Caco-2 (cell line): ENCODE data around the gene RPRD1A. TPM values are rescaled to one million over a fixed set of nuclear protein-coding genes. Genes with fewer than 3 reads are reported as not detected.
"Not testable (repeated sequence)": the region's sequence is repeated elsewhere in the genome, so short reads cannot be mapped to it uniquely, and the experiment has no call there.

Experiments
- BruUV-seq: library from RNA; stranded (reverse); fragments of 400-500 nt; replicated peaks from 2 replicates; lab custom pipeline; 2021; lab: Mats Ljungman, UMichigan
- CTCF ChIA-PET: fragments of 300-600 bp; sonication (Branson Sonifier 250); formaldehyde crosslinking; loops from one replicate; lab custom pipeline; 2022; ENCODE audit warnings: antibody characterized with exemption; lab: Charles Lee
- POLR2A ChIA-PET: fragments of 300-600 bp; sonication (Branson Sonifier 250); formaldehyde crosslinking; loops from one replicate; lab custom pipeline; 2022; ENCODE audit warnings: antibody characterized with exemption; lab: Charles Lee
- DNase-seq, 2 experiments: peaks; one replicate each; pipeline versions ENCODE4 v3.0.0 to v3.0.0-alpha.2; 2020 to 2022
- H3K27me3 ChIP-seq: replicated peaks from 2 replicates; pipeline ENCODE4 v1.6.0; 2011; ENCODE audit warnings: low read length; ENCODE audit not compliant: control insufficient read depth, insufficient read depth
- H3K36me3 ChIP-seq: 2 replicates; pipeline ENCODE4 v1.5.1; 2011; ENCODE audit warnings: low read length; ENCODE audit not compliant: control insufficient read depth, insufficient read depth
- H3K4me1 ChIP-seq: fragments of 250-450 bp; sonication (Bioruptor Pico); 2 replicates; pipeline ENCODE4 v1.5.1; 2020; ENCODE audit warnings: mild to moderate bottlenecking
- H3K4me3 ChIP-seq: 2 replicates; pipeline ENCODE4 v1.5.1; 2011; ENCODE audit warnings: low read depth, mild to moderate bottlenecking, control low read depth, low read length
- H3K9me3 ChIP-seq: fragments of 250-450 bp; sonication (Bioruptor Pico); 2 replicates; pipeline ENCODE4 v1.5.1; 2020; ENCODE audit warnings: mild to moderate bottlenecking, moderate library complexity
- H3K27ac Mint-ChIP-seq: one replicate; pipeline ENCODE4 v1.8.0; 2022; ENCODE audit warnings: mixed read lengths; ENCODE audit not compliant: unreplicated experiment
- H3K27me3 Mint-ChIP-seq: one replicate; pipeline ENCODE4 v1.8.0; 2022; ENCODE audit warnings: mixed read lengths; ENCODE audit not compliant: insufficient read depth, unreplicated experiment
- H3K36me3 Mint-ChIP-seq: one replicate; pipeline ENCODE4 v1.8.0; 2022; ENCODE audit warnings: mild to moderate bottlenecking, mixed read lengths; ENCODE audit not compliant: insufficient read depth, unreplicated experiment
- H3K4me1 Mint-ChIP-seq: one replicate; pipeline ENCODE4 v1.8.0; 2022; ENCODE audit warnings: low read depth, mixed read lengths; ENCODE audit not compliant: unreplicated experiment
- H3K4me3 Mint-ChIP-seq: one replicate; pipeline ENCODE4 v1.8.0; 2022; ENCODE audit warnings: mild to moderate bottlenecking, moderate library complexity, mixed read lengths; ENCODE audit not compliant: unreplicated experiment
- H3K9me3 Mint-ChIP-seq: one replicate; pipeline ENCODE4 v1.8.0; 2022; ENCODE audit warnings: mixed read lengths; ENCODE audit not compliant: unreplicated experiment
- CTCF ChIP-seq, 2 experiments: fragments of 200-600 bp in 1 of 2; IDR thresholded peaks; 1 replicate in 1 of 2; 2 replicates in 1 of 2; pipeline versions ENCODE4 v1.5.1 to v1.8.0; 2011 to 2022; ENCODE audit warnings: antibody characterized with exemption in 1 of 2, control low read depth in 1 of 2, inconsistent platforms in 1 of 2, low read depth in 1 of 2, low read length in 1 of 2, mild to moderate bottlenecking in 1 of 2, moderate library complexity in 1 of 2; ENCODE audit not compliant: insufficient read depth in 1 of 2, severe bottlenecking in 1 of 2, unreplicated experiment in 1 of 2
- intact Hi-C: fragments of 100-400 bp; cut with micrococcal nuclease; formaldehyde crosslinking; loops from one replicate; pipeline ENCODE4 v1.10.0; 2022; ENCODE audit not compliant: unreplicated experiment
- total RNA-seq: library from RNA; stranded (reverse); gene quantifications from 2 replicates; pipeline ENCODE4 v1.2.3, GENCODE V29; 2022

RPRD1A gene
- total RNA-seq, 1 experiment from 2014 or later, result 18.9 TPM

- H3K4me3 ChIP-seq, result no peak overlapping the region
- no peak for DNase-seq
Measured at GRCh38 chr18:36078751-36079529, 11.6 kb upstream of the RPRD1A start.

GRCh38 chr18:36077764-36078163 lies 10.4 kb upstream of the RPRD1A start:
- BruUV-seq, H3K9me3 ChIP-seq, DNase-seq, H3K27me3 Mint-ChIP-seq, H3K9me3 Mint-ChIP-seq, H3K4me1 Mint-ChIP-seq, H3K27ac Mint-ChIP-seq, H3K36me3 ChIP-seq, POLR2A ChIA-PET, H3K4me1 ChIP-seq, H3K4me3 Mint-ChIP-seq, H3K36me3 Mint-ChIP-seq, CTCF ChIA-PET, H3K27me3 ChIP-seq, H3K4me3 ChIP-seq: not testable (repeated sequence)
- intact Hi-C loops, result loop anchor here (5.0 kb wide), 1 partner anchor 50 kb away; no protein-coding TSS in a partner anchor

More at GRCh38 chr18:36078751-36079529, 11.6 kb upstream of the RPRD1A start:
- Mint-ChIP-seq H3K27ac (no peak overlapping the region), H3K36me3 (no peaks in the 10 kb centered on the region), H3K4me1 (no peaks in the 10 kb centered on the region), H3K9me3 (peaks cover 10% of the 10 kb centered on the region), H3K27me3 (peaks cover 3% of the 10 kb centered on the region), H3K4me3 (no peak overlapping the region)
- ChIA-PET CTCF (no interaction called here), POLR2A (no interaction called here)
- Histone ChIP-seq H3K36me3 (no peaks in the 10 kb centered on the region), H3K27me3 (no peaks in the 10 kb centered on the region), H3K4me1 (no peaks in the 10 kb centered on the region), H3K9me3 (no peaks in the 10 kb centered on the region)
- intact Hi-C loops, result loop anchor here (5.0 kb wide), 1 partner anchor 52 kb away; no protein-coding TSS in a partner anchor
- no peak for TF ChIP-seq CTCF (IDR thresholded peaks at IDR 0.05; ENCODE audit: insufficient read depth in 1 of 2, low read depth in 1 of 2, low read length in 1 of 2, severe bottlenecking in 1 of 2, unreplicated experiment in 1 of 2)
- no TSS peak for BruUV-seq

GRCh38 chr18:36075862-36076587 lies 8.7 kb upstream of the RPRD1A start:
- Mint-ChIP-seq H3K27me3 (no peaks in the 10 kb centered on the region), H3K9me3 (no peaks in the 10 kb centered on the region), H3K4me1 (no peaks in the 10 kb centered on the region), H3K36me3 (no peaks in the 10 kb centered on the region), H3K27ac (no peak overlapping the region), H3K4me3 (no peak overlapping the region)
- ChIA-PET POLR2A (no interaction called here), CTCF (no interaction called here)
- no peak for DNase-seq
- no peaks in the 10 kb centered on the region for H3K36me3 ChIP-seq
- no peak overlapping the region for H3K4me3 ChIP-seq
- no peaks in the 10 kb centered on the region for H3K27me3 ChIP-seq
- H3K4me1 ChIP-seq, result no peaks in the 10 kb centered on the region
- intact Hi-C loops, result loop anchor here (5.0 kb wide), 1 partner anchor 49 kb away; no protein-coding TSS in a partner anchor
- no TSS peak for BruUV-seq
- no peaks in the 10 kb centered on the region for H3K9me3 ChIP-seq
- no peak for TF ChIP-seq CTCF (IDR thresholded peaks at IDR 0.05; ENCODE audit: insufficient read depth in 1 of 2, low read depth in 1 of 2, low read length in 1 of 2, severe bottlenecking in 1 of 2, unreplicated experiment in 1 of 2)
